ENCODE results near the gene GRB10.

Gene GRB10

DNA sequence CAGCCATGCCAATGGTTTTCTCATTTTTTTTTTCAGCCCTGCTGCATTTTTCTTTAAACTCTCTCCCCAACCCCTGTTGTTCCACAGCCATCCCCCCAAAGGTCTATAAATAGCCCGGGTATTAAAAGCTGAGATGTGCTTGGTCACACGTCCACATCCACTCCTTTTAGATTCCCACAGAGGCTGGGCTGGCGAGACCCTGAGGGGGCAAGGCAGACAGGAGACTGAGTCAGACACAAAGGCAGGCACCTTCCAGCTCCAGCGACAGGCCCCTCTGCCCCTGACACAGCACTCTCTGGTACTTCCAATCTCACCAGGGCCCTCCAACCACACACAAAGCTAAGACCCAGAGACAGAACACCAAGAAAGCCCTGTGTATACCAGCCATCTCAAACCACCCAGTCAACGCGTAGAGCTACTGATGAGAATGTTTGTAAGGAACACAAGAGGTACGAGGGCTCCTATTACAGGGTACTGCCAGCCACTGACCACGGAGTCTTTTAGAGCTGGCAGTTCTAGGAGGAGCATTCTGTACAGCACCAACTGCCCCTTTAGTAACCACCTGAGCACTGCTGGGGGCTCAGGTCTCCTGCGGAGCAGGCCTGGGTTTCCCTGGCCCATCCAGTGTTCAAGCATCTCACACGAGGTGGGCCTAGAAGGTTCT, 153.3 kb downstream of the GRB10 start:
- no peaks in the 10 kb centered on the region for H3K36me3 ChIP-seq (ENCODE audit: control insufficient read depth, insufficient read depth, low read length)
- no peak for DNase-seq (ENCODE audit: extremely low read depth, insufficient read length)
- H3K4me3 ChIP-seq (replicated peaks; ENCODE audit: low read depth, low read length) = no peak overlapping the region
- H3K27me3 ChIP-seq (replicated peaks; ENCODE audit: control insufficient read depth, insufficient read depth, low read length) = peaks cover 4% of the 10 kb centered on the region; the same call in 1 of the 2 replicates
- TF ChIP-seq CTCF (IDR thresholded peaks at IDR 0.05; ENCODE audit: insufficient read depth, low read length, poor library complexity, severe bottlenecking) = no peak

- H3K36me3 ChIP-seq (ENCODE audit: control insufficient read depth, insufficient read depth, low read length) = no peaks in the 10 kb centered on the region
- no peak for TF ChIP-seq CTCF (IDR thresholded peaks at IDR 0.05; ENCODE audit: insufficient read depth, low read length, poor library complexity, severe bottlenecking)
- DNase-seq (ENCODE audit: extremely low read depth, insufficient read length) = no peak
- no peak overlapping the region for H3K4me3 ChIP-seq (replicated peaks; ENCODE audit: low read depth, low read length)
- H3K27me3 ChIP-seq (replicated peaks; ENCODE audit: control insufficient read depth, insufficient read depth, low read length) = peaks cover 4% of the 10 kb centered on the region; the same call in 1 of the 2 replicates
Measured at GRCh38 chr7:50628434-50629084, 154.1 kb downstream of the GRB10 start.

DNA sequence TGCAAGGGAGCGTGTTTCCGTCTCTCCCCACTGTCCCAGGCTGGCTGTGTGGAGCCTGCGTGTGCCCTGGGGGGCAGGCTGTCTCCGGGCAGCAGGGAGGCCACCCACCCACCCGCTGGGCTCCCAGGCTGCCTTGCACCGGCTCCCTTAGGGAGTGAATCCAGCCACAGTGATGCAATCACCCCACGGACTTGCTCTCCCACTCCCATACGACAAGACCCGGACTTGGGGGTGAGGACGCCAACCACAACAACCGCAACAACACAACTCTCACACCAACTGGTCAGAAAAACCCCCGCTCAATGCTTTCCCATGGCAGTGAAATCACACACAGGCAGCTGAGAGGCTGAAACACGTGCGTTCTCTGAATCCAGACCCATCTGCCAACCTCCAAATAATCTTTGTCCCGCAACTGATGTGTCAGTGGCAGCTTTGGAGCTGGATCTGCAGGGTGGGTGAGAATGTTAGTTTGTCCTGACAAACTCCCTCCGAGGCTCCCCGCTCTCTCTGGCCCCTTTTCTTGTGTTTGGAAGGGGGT, 154.8 kb downstream of the GRB10 start:
- H3K4me3 ChIP-seq (replicated peaks; ENCODE audit: low read depth, low read length) = no peak overlapping the region
- no peaks in the 10 kb centered on the region for H3K36me3 ChIP-seq (ENCODE audit: control insufficient read depth, insufficient read depth, low read length)
- no peak for DNase-seq (ENCODE audit: extremely low read depth, insufficient read length)
- H3K27me3 ChIP-seq (replicated peaks; ENCODE audit: control insufficient read depth, insufficient read depth, low read length) = peaks cover 4% of the 10 kb centered on the region; the same call in 1 of the 2 replicates
- no peak for TF ChIP-seq CTCF (IDR thresholded peaks at IDR 0.05; ENCODE audit: insufficient read depth, low read length, poor library complexity, severe bottlenecking)

DNA sequence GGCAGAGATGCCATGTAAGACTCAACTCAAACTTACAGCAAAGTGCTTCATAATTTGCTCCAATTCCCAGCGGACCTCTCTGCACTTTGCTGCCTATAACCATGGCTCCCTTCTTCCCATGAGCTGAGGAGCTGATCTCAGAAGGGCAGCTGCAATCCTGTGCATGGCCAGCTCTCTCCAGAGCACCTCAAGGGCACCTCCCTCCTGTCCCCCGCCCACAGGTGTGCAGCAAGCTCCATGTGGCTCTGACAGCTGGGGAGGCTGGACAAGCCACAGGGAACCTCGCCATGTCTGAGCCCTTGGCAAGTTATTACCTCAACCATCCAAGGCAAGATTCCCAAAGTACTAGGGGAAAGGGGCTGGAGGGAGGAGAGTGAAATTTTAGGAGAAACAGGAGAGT, 156.4 kb downstream of the GRB10 start:
- TF ChIP-seq CTCF (IDR thresholded peaks at IDR 0.05; ENCODE audit: insufficient read depth, low read length, poor library complexity, severe bottlenecking) = no peak
- H3K36me3 ChIP-seq (ENCODE audit: control insufficient read depth, insufficient read depth, low read length) = no peaks in the 10 kb centered on the region
- H3K27me3 ChIP-seq (replicated peaks; ENCODE audit: control insufficient read depth, insufficient read depth, low read length) = peaks cover 4% of the 10 kb centered on the region; the same call in 1 of the 2 replicates
- no peak overlapping the region for H3K4me3 ChIP-seq (replicated peaks; ENCODE audit: low read depth, low read length)
- DNase-seq (ENCODE audit: extremely low read depth, insufficient read length) = no peak

- Histone ChIP-seq H3K4me3 (replicated peaks; ENCODE audit: low read depth, low read length) (no peak overlapping the region), H3K27me3 (replicated peaks; ENCODE audit: control insufficient read depth, insufficient read depth, low read length) (peaks cover 4% of the 10 kb centered on the region; the same call in 1 of the 2 replicates), H3K36me3 (ENCODE audit: control insufficient read depth, insufficient read depth, low read length) (no peaks in the 10 kb centered on the region)
- DNase-seq (ENCODE audit: extremely low read depth, insufficient read length) = no peak
- no peak for TF ChIP-seq CTCF (IDR thresholded peaks at IDR 0.05; ENCODE audit: insufficient read depth, low read length, poor library complexity, severe bottlenecking)
Measured at GRCh38 chr7:50625360-50625759, 157.3 kb downstream of the GRB10 start.

Measured in GM06990 (cell line).